ENCODE data around the gene SDK1. TPM values are rescaled to one million over a fixed set of nuclear protein-coding genes. Genes with fewer than 3 reads are reported as not detected.

Gene SDK1
- total and polyA plus RNA-seq, 4 donors: 0.12 to 0.47 (median 0.36) TPM

DNA sequence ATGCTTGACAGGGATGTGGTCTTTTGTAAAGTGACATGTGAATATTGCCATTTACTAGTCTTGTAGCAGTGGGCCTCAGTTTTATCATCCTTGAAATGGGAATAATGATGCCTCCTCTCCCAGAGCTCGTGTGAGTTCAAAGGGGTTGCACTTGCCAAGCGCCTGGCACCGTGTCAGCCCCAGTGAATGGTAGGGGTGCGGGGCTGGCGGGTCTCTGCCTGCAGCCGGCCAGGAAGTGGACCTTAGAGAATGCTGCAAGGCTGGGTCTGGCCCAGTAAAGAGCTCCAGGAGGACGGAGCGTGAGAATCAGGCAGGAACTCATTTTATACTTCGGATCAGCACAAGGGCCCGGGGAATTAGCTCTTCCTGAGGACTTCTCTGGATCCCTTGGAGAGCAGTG, 856.6 kb downstream of the SDK1 start:
- WGBS: 92% methylated on average over 10 of the region's 10 CpGs
- no peak for DNase-seq (ENCODE audit: low spot score)
- Histone ChIP-seq H3K27ac (ENCODE audit: low read depth in 1 of 2, low read length in 2 of 2) (no peak overlapping the region), H3K9me3 (ENCODE audit: control insufficient read depth in 4 of 4, low read length in 3 of 4) (peaks cover 0 to 3% (median 0%) of the 10 kb centered on the region in 4 donors), H3K4me3 (ENCODE audit: low read depth in 1 of 3, low read length in 3 of 3) (no peak overlapping the region), H3K4me1 (ENCODE audit: control insufficient read depth in 4 of 4, insufficient read depth in 4 of 4, low read length in 3 of 4) (peaks cover 0 to 4% (median 1%) of the 10 kb centered on the region in 4 donors), H3K9ac (ENCODE audit: low read depth in 1 of 2, low read length in 2 of 2) (no peak overlapping the region), H3K27me3 (ENCODE audit: control insufficient read depth in 4 of 4, insufficient read depth in 4 of 4, low read length in 3 of 4) (no peaks in the 10 kb centered on the region), H3K36me3 (ENCODE audit: control insufficient read depth in 4 of 4, insufficient read depth in 3 of 4, low read depth in 1 of 4, low read length in 3 of 4) (no peaks in the 10 kb centered on the region)
- TF ChIP-seq SP1 (IDR thresholded peaks at IDR 0.05) (no peak), EGR1 (IDR thresholded peaks at IDR 0.05; ENCODE audit: low read depth in 2 of 2) (no peak), FOXA1 (IDR thresholded peaks at IDR 0.05) (no peak), HNF4G (IDR thresholded peaks at IDR 0.05) (no peak), RXRA (IDR thresholded peaks at IDR 0.05) (no peak)
- TF ChIP-seq, protein P1, sequence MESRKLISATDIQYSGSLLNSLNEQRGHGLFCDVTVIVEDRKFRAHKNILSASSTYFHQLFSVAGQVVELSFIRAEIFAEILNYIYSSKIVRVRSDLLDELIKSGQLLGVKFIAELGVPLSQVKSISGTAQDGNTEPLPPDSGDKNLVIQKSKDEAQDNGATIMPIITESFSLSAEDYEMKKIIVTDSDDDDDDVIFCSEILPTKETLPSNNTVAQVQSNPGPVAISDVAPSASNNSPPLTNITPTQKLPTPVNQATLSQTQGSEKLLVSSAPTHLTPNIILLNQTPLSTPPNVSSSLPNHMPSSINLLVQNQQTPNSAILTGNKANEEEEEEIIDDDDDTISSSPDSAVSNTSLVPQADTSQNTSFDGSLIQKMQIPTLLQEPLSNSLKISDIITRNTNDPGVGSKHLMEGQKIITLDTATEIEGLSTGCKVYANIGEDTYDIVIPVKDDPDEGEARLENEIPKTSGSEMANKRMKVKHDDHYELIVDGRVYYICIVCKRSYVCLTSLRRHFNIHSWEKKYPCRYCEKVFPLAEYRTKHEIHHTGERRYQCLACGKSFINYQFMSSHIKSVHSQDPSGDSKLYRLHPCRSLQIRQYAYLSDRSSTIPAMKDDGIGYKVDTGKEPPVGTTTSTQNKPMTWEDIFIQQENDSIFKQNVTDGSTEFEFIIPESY (IDR thresholded peaks at IDR 0.05): no peak
- TF ChIP-seq, protein P2, sequence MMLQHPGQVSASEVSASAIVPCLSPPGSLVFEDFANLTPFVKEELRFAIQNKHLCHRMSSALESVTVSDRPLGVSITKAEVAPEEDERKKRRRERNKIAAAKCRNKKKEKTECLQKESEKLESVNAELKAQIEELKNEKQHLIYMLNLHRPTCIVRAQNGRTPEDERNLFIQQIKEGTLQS (IDR thresholded peaks at IDR 0.05): no peak

DNA sequence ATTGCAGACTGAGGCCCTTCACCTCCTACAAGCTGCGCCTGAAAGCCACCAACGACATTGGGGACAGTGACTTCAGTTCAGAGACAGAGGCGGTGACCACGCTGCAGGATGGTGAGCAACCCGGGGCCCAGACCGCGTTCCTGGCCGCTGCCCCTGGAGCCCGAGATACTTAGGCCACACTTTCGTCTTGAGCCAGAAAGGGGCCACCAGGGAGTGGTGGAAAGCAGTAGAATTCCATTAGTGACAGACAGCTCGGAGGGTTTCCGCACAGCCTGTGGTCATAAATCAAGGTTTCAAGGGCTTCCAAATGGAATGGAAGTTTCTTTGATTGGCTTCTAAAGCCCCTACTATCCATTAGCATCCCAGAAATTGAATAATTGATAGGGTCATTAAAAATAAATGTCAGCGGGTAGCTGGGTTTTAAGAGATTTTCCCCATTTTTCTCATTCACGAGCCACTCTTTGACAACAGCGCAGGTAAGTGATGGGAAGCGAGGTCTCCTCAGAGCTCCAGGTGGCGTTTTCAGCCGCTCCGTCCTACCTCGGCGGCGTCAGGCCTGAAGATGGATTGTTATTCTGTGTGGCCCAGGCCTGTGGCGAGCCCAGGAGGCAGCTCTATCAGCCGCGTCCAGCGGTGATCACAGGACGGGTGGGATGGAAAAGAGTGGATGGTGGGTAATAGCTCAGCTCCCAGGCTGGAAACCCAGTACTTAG, 857.5 kb downstream of the SDK1 start:
- no peak overlapping the region for H3K4me3 ChIP-seq (ENCODE audit: low read depth in 1 of 3, low read length in 3 of 3)
- no peaks in the 10 kb centered on the region for H3K36me3 ChIP-seq (ENCODE audit: control insufficient read depth in 4 of 4, insufficient read depth in 3 of 4, low read depth in 1 of 4, low read length in 3 of 4)
- 96% methylated on average over 27 of the region's 27 CpGs for WGBS
- TF ChIP-seq, protein P3, sequence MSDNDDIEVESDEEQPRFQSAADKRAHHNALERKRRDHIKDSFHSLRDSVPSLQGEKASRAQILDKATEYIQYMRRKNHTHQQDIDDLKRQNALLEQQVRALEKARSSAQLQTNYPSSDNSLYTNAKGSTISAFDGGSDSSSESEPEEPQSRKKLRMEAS (IDR thresholded peaks at IDR 0.05): no peak
- no peak for TF ChIP-seq YY1 (IDR thresholded peaks at IDR 0.05)
- TF ChIP-seq JUND (IDR thresholded peaks at IDR 0.05): no peak
- no peak for TF ChIP-seq RAD21 (IDR thresholded peaks at IDR 0.05)
- TF ChIP-seq TAF1 (conservative IDR thresholded peaks at IDR 0.05): no peak
- TF ChIP-seq FOXA2 (IDR thresholded peaks at IDR 0.05): no peak
- no peak for TF ChIP-seq NR2F2 (IDR thresholded peaks at IDR 0.05)
- no peak for TF ChIP-seq SP1 (IDR thresholded peaks at IDR 0.05)
- TF ChIP-seq HNF4G (IDR thresholded peaks at IDR 0.05): no peak
- no peak for TF ChIP-seq HNF4A (conservative IDR thresholded peaks at IDR 0.05)
- no peak for TF ChIP-seq FOXA1 (IDR thresholded peaks at IDR 0.05)
- TF ChIP-seq, protein P2 (IDR thresholded peaks at IDR 0.05): no peak
- TF ChIP-seq, protein P1 (IDR thresholded peaks at IDR 0.05): no peak
- TF ChIP-seq EGR1 (IDR thresholded peaks at IDR 0.05; ENCODE audit: low read depth in 2 of 2): no peak
- TF ChIP-seq, protein P4, sequence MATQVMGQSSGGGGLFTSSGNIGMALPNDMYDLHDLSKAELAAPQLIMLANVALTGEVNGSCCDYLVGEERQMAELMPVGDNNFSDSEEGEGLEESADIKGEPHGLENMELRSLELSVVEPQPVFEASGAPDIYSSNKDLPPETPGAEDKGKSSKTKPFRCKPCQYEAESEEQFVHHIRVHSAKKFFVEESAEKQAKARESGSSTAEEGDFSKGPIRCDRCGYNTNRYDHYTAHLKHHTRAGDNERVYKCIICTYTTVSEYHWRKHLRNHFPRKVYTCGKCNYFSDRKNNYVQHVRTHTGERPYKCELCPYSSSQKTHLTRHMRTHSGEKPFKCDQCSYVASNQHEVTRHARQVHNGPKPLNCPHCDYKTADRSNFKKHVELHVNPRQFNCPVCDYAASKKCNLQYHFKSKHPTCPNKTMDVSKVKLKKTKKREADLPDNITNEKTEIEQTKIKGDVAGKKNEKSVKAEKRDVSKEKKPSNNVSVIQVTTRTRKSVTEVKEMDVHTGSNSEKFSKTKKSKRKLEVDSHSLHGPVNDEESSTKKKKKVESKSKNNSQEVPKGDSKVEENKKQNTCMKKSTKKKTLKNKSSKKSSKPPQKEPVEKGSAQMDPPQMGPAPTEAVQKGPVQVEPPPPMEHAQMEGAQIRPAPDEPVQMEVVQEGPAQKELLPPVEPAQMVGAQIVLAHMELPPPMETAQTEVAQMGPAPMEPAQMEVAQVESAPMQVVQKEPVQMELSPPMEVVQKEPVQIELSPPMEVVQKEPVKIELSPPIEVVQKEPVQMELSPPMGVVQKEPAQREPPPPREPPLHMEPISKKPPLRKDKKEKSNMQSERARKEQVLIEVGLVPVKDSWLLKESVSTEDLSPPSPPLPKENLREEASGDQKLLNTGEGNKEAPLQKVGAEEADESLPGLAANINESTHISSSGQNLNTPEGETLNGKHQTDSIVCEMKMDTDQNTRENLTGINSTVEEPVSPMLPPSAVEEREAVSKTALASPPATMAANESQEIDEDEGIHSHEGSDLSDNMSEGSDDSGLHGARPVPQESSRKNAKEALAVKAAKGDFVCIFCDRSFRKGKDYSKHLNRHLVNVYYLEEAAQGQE (IDR thresholded peaks at IDR 0.05): no peak
- TF ChIP-seq GABPA (IDR thresholded peaks at IDR 0.05 in 1 of 2, conservative IDR thresholded peaks at IDR 0.05 in 1 of 2): no peak
- no peak for TF ChIP-seq RXRA (IDR thresholded peaks at IDR 0.05)
- TF ChIP-seq, protein P5, sequence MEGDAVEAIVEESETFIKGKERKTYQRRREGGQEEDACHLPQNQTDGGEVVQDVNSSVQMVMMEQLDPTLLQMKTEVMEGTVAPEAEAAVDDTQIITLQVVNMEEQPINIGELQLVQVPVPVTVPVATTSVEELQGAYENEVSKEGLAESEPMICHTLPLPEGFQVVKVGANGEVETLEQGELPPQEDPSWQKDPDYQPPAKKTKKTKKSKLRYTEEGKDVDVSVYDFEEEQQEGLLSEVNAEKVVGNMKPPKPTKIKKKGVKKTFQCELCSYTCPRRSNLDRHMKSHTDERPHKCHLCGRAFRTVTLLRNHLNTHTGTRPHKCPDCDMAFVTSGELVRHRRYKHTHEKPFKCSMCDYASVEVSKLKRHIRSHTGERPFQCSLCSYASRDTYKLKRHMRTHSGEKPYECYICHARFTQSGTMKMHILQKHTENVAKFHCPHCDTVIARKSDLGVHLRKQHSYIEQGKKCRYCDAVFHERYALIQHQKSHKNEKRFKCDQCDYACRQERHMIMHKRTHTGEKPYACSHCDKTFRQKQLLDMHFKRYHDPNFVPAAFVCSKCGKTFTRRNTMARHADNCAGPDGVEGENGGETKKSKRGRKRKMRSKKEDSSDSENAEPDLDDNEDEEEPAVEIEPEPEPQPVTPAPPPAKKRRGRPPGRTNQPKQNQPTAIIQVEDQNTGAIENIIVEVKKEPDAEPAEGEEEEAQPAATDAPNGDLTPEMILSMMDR (IDR thresholded peaks at IDR 0.05; ENCODE audit: low read depth, low read length, missing input control): no peak
- no peak overlapping the region for H3K27ac ChIP-seq (ENCODE audit: low read depth in 1 of 2, low read length in 2 of 2)
- H3K9ac ChIP-seq (ENCODE audit: low read depth in 1 of 2, low read length in 2 of 2): no peak overlapping the region
- H3K9me3 ChIP-seq (ENCODE audit: control insufficient read depth in 4 of 4, low read length in 3 of 4): peaks cover 0 to 3% (median 0%) of the 10 kb centered on the region in 4 donors
- H3K4me1 ChIP-seq (ENCODE audit: control insufficient read depth in 4 of 4, insufficient read depth in 4 of 4, low read length in 3 of 4): peaks cover 0 to 4% (median 1%) of the 10 kb centered on the region in 4 donors
- DNase-seq (ENCODE audit: low spot score): no peak
- no peaks in the 10 kb centered on the region for H3K27me3 ChIP-seq (ENCODE audit: control insufficient read depth in 4 of 4, insufficient read depth in 4 of 4, low read length in 3 of 4)

Measured in liver (tissue), 9 donors.